GM23338 (cell line): ENCODE data around the gene DXO. TPM values are rescaled to one million over a fixed set of nuclear protein-coding genes. Genes with fewer than 3 reads are reported as not detected.

Experiments
- ATAC-seq: fragments of 200-7000 bp; cut with Tn5 transposase; 3 replicates; pipeline ENCODE4 v1.9.1; 2020
- DNase-seq: peaks from one replicate; pipeline ENCODE4 v3.0.0-alpha.2; 2015; ENCODE audit warnings: low spot score
- H2AFZ ChIP-seq: fragments of 200-600 bp; sonication (generic); 2 replicates; pipeline ENCODE4 v1.8.0; 2016; ENCODE audit warnings: antibody characterized with exemption, mild to moderate bottlenecking, moderate library complexity
- H3F3A ChIP-seq: fragments of 200-600 bp; sonication (generic); replicated peaks from 2 replicates; pipeline ENCODE4 v1.8.0; 2017; ENCODE audit warnings: antibody characterized with exemption, mixed run types, low read depth
- H3K27ac ChIP-seq: fragments of 200-600 bp; sonication (generic); 2 replicates; pipeline ENCODE4 v1.6.1; 2016; ENCODE audit warnings: low read depth
- H3K27me3 ChIP-seq: fragments of 200-600 bp; sonication (generic); 2 replicates; pipeline ENCODE4 v1.8.0; 2016; ENCODE audit warnings: mild to moderate bottlenecking, mixed run types, moderate library complexity; ENCODE audit not compliant: insufficient read depth
- H3K36me3 ChIP-seq: fragments of 200-600 bp; sonication (generic); 2 replicates; pipeline ENCODE4 v1.8.0; 2016; ENCODE audit warnings: mild to moderate bottlenecking; ENCODE audit not compliant: insufficient read depth
- H3K4me1 ChIP-seq: fragments of 200-600 bp; sonication (generic); 2 replicates; pipeline ENCODE4 v1.8.0; 2016; ENCODE audit warnings: mild to moderate bottlenecking, moderate library complexity; ENCODE audit not compliant: insufficient read depth
- H3K4me2 ChIP-seq: fragments of 200-600 bp; sonication (generic); 2 replicates; pipeline ENCODE4 v1.7.1; 2017; ENCODE audit warnings: mixed run types
- H3K4me3 ChIP-seq: fragments of 200-600 bp; sonication (generic); 2 replicates; pipeline ENCODE4 v1.6.1; 2016; ENCODE audit warnings: mixed run types
- H3K79me2 ChIP-seq: fragments of 200-600 bp; sonication (generic); replicated peaks from 2 replicates; pipeline ENCODE4 v1.8.0; 2017; ENCODE audit warnings: mild to moderate bottlenecking; ENCODE audit not compliant: insufficient read depth
- H3K9me2 ChIP-seq: fragments of 200-600 bp; sonication (generic); 2 replicates; pipeline ENCODE4 v1.8.0; 2017; ENCODE audit not compliant: insufficient read depth
- H4K20me1 ChIP-seq: fragments of 200-600 bp; sonication (generic); replicated peaks from 2 replicates; pipeline ENCODE4 v1.8.0; 2017; ENCODE audit warnings: mild to moderate bottlenecking; ENCODE audit not compliant: insufficient read depth
- H3K27ac Mint-ChIP-seq: 2 replicates; pipeline ENCODE4 v1.8.0; 2020; ENCODE audit warnings: inconsistent platforms, mild to moderate bottlenecking, moderate library complexity, mixed read lengths
- H3K27me3 Mint-ChIP-seq: 3 replicates; pipeline ENCODE4 v1.8.0; 2022; ENCODE audit warnings: low read depth, mild to moderate bottlenecking, moderate library complexity, mixed read lengths, inconsistent platforms; ENCODE audit not compliant: insufficient read depth, poor library complexity
- H3K36me3 Mint-ChIP-seq: 3 replicates; pipeline ENCODE4 v1.8.0; 2021; ENCODE audit warnings: low read depth, mild to moderate bottlenecking, inconsistent platforms, moderate library complexity, mixed read lengths
- H3K4me1 Mint-ChIP-seq: 3 replicates; pipeline ENCODE4 v1.8.0; 2020; ENCODE audit warnings: mild to moderate bottlenecking, inconsistent platforms, mixed read lengths
- H3K4me3 Mint-ChIP-seq: 3 replicates; pipeline ENCODE4 v1.8.0; 2021; ENCODE audit warnings: moderate library complexity, mild to moderate bottlenecking, inconsistent platforms, mixed read lengths
- H3K9me3 Mint-ChIP-seq: 3 replicates; pipeline ENCODE4 v1.8.0; 2020; ENCODE audit warnings: moderate library complexity, mild to moderate bottlenecking, inconsistent platforms, mixed read lengths
- CREB1 ChIP-seq: fragments of 250-450 bp; sonication (Bioruptor Pico); IDR thresholded peaks from 2 replicates; pipeline ENCODE4 v1.5.0; 2020; ENCODE audit warnings: low read depth, mild to moderate bottlenecking, moderate library complexity
- CTCF ChIP-seq, 2 experiments: fragments of 200-600 bp in 1 of 2; sonication (generic) in 1 of 2; conservative IDR thresholded peaks; 2 replicates each; pipeline versions ENCODE4 v1.5.1 to v1.6.1; 2016 to 2017; ENCODE audit warnings: antibody characterized with exemption in 2 of 2, low read depth in 2 of 2, mild to moderate bottlenecking in 2 of 2, moderate library complexity in 1 of 2
- ETS1 ChIP-seq: IDR thresholded peaks from 2 replicates; pipeline ENCODE4 v1.6.1; 2016; ENCODE audit warnings: antibody characterized with exemption
- NANOG ChIP-seq: IDR thresholded peaks from 2 replicates; pipeline ENCODE4 v1.6.1; 2016; ENCODE audit warnings: antibody characterized with exemption, borderline replicate concordance
- POLR2AphosphoS5 ChIP-seq: IDR thresholded peaks from 2 replicates; pipeline ENCODE4 v1.6.1; 2016; ENCODE audit warnings: antibody characterized with exemption, low read depth
- REST ChIP-seq: IDR thresholded peaks from one replicate; pipeline ENCODE4 v1.6.1; 2018; ENCODE audit warnings: antibody characterized with exemption; ENCODE audit not compliant: unreplicated experiment
- polyA plus RNA-seq: library from polyadenylated mRNA; unstranded; fragments of >200 nt; fragmentation: Nextera tagmentation; extraction: Ambion mirVana; gene quantifications from 2 replicates; pipeline ENCODE4 v1.2.1, GENCODE V29; 2016
- total RNA-seq: library from RNA; depleted of rRNA; stranded (reverse); fragments of >200 nt; shearing (Covaris generic); gene quantifications from 2 replicates; pipeline ENCODE4 v1.2.3, GENCODE V29; 2014

The DXO gene
- total and polyA plus RNA-seq, 2 experiments from 2014 or later, result 15.6 to 19.7 TPM

DNA sequence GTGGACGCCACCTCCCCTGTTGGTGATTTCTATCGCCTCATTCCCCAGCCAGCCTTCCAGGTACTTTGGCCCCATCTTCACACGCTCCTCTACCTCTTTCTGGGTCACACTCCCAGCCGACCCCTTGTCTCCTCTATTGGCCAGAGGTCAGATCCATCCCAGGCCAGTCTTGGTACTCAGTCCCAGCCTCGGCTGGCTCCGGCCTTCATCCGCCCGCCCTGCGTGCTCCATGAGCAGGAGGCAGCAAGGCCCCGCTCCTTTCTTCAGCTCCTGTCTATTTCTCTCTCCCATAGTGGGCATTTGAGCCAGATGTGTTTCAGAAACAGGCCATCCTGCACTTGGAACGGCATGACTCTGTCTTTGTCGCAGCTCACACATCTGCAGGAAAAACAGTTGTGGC lies 10.3 kb downstream of the DXO start (continued):
- TF ChIP-seq CTCF (conservative IDR thresholded peaks at IDR 0.05; ENCODE audit: low read depth in 2 of 2), result no peak
- TF ChIP-seq REST, result no peak
- no peak for TF ChIP-seq CREB1 (CRISPR knock-in tag)
- TF ChIP-seq ETS1, result no peak

- Mint-ChIP-seq H3K36me3 (peaks cover 74% of the 10 kb centered on the region), H3K27ac (peak within 1 kb of the TSS; percentile 98), H3K9me3 (peaks cover 2% of the 10 kb centered on the region; the same call in 1 of the 3 replicates), H3K4me3 (peak within 1 kb of the TSS; percentile 98), H3K27me3 (peaks cover 4% of the 10 kb centered on the region), H3K4me1 (peaks cover 12% of the 10 kb centered on the region)
- peak; percentile 99 for ATAC-seq
- TF ChIP-seq POLR2AphosphoS5 (peak; percentile 74), CREB1 (CRISPR knock-in tag) (peak; percentile 97), NANOG (no peak), ETS1 (peak; percentile 97)
- peaks cover 15% of the 10 kb centered on the region; the same call in 1 of the 2 replicates for H3K4me1 ChIP-seq
- H3K79me2 ChIP-seq, result peaks cover 28% of the 10 kb centered on the region
- peak within 1 kb of the TSS; percentile 95 for H3K4me3 ChIP-seq
- H2AFZ ChIP-seq, result peak within 1 kb of the TSS; percentile 92
- peaks cover 18% of the 10 kb centered on the region for H3K36me3 ChIP-seq
- H3K4me2 ChIP-seq, result peak within 1 kb of the TSS; percentile 93
- peak within 1 kb of the TSS; percentile 61; the same call in 1 of the 2 replicates for H3K27ac ChIP-seq
- H3K27me3 ChIP-seq, result no peaks in the 10 kb centered on the region
- peak; percentile 99 for DNase-seq
- H3F3A ChIP-seq, result no peaks in the 10 kb centered on the region
- H3K9me2 ChIP-seq, result no peaks in the 10 kb centered on the region
- no peaks in the 10 kb centered on the region for H4K20me1 ChIP-seq
Measured at GRCh38 chr6:31958741-31959739, 12.9 kb downstream of the DXO start, which contains the start of the genes NELFE and SKIC2. Gene NELFE (minus strand): TSS chr6:31958971. CDS start chr6:31958446, 525 bp downstream. Gene SKIC2 (plus strand): TSS chr6:31959175. CDS start chr6:31959193, 18 bp downstream.
